HL-60 (cell line): Measurements from ENCODE around the gene KNCN.

ENCODE experiments used
- DNase-seq, 2 experiments: peaks; one replicate each; pipeline ENCODE4 v3.0.0-alpha.2; 2010 to 2020; ENCODE audit warnings: low read depth in 1 of 2, low spot score in 1 of 2
- H3K27ac ChIP-seq: fragments of 250-450 bp; sonication (Bioruptor Pico); replicated peaks from 2 replicates; pipeline ENCODE4 v1.5.1; 2020; ENCODE audit warnings: mild to moderate bottlenecking, moderate library complexity
- H3K27me3 ChIP-seq: fragments of 250-450 bp; sonication (Bioruptor Pico); 2 replicates; pipeline ENCODE4 v1.5.1; 2021; ENCODE audit warnings: mild to moderate bottlenecking, moderate library complexity; ENCODE audit not compliant: insufficient read depth, poor library complexity, severe bottlenecking
- H3K4me3 ChIP-seq: replicated peaks from 2 replicates; pipeline ENCODE4 v1.5.1; 2011; ENCODE audit warnings: mild to moderate bottlenecking, control low read depth, low read length; ENCODE audit not compliant: insufficient read depth
- GABPA ChIP-seq: IDR thresholded peaks from 2 replicates; pipeline ENCODE4 v1.6.1; 2012; ENCODE audit warnings: low read depth
- POLR2AphosphoS5 ChIP-seq: IDR thresholded peaks from 2 replicates; pipeline ENCODE4 v1.6.1; 2012; ENCODE audit warnings: low read depth
- SPI1 ChIP-seq: IDR thresholded peaks from 2 replicates; pipeline ENCODE4 v1.6.1; 2012; ENCODE audit warnings: low read depth, mild to moderate bottlenecking, borderline replicate concordance
- TF ChIP-seq, protein P1 (sequence below): IDR thresholded peaks from one replicate; pipeline ENCODE4 v1.5.1; 2011; ENCODE audit warnings: low read length, control low read depth, inconsistent platforms; ENCODE audit not compliant: insufficient read depth
- TF ChIP-seq, protein P2 (sequence below): IDR thresholded peaks from 2 replicates; pipeline ENCODE4 v1.6.1; 2012; ENCODE audit warnings: low read depth; ENCODE audit not compliant: insufficient replicate concordance

Gene KNCN

DNA sequence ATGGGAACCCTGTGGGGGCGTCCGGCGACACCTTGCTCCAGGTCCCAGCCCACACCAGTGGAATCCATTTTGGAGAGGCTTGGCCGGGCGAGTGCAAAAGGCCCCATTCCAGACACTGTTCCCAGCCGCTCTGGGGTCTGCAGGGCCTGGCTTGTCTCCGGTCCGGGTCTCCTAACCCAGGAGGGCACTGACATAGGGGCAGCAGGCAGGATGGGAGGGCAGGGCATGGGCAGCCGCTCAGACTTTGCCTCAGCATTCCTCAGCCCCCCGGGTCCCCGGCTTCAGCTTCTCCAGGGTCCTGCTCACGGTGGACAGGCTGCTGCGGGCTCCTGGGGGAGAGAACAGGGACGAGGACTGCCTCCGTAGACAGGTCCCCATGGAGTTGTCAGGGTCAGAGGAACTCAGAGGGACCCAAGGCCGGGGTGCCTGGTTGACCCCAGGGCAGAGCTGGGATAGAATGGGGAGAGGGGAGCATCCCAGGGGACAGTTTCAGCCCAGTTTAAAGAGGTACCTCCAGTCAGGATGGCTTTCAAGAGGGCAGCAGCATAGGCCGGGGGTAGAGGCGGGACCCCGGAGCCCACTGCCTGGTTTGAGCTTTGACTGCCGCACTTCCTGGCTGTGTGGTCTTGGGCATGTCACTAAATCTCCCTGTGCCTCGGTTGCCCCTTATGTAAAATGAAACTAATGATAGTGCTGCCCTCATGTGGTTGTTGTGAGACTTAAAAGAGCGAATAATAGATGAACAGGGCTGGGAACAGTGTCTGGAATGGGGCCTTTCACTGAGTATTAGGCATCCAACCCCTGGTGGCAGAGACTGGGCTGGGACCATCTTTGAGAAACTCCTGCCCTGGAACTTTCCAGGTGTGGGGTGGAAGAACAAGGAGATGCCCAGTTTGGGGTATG lies 3.7 kb downstream of the KNCN start:
- H3K27me3 ChIP-seq: peaks cover 25% of the 10 kb centered on the region

DNA sequence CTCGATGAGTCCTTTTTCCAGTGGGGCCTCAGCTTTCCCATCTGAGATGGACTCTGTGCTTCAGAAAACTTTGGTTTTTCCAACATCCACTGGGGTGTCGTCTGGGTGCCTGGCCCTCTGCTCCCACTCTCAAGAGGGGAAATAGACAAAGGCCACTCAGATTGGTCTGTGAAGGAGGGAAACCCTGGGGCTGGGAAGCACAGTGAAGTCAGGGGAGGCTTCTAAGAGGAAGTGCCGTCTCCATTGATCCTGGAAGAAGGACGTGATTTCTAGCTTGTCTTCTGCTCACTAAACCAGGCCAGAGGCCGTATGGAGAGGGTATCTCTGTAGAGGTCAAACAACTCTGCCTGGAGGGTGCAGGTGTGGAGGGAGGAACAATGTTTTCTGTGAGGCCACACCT lies 5.2 kb downstream of the KNCN start:
- Histone ChIP-seq H3K27ac (no peak overlapping the region), H3K27me3 (peaks cover 27% of the 10 kb centered on the region), H3K4me3 (no peak overlapping the region)
- TF ChIP-seq, protein P1, sequence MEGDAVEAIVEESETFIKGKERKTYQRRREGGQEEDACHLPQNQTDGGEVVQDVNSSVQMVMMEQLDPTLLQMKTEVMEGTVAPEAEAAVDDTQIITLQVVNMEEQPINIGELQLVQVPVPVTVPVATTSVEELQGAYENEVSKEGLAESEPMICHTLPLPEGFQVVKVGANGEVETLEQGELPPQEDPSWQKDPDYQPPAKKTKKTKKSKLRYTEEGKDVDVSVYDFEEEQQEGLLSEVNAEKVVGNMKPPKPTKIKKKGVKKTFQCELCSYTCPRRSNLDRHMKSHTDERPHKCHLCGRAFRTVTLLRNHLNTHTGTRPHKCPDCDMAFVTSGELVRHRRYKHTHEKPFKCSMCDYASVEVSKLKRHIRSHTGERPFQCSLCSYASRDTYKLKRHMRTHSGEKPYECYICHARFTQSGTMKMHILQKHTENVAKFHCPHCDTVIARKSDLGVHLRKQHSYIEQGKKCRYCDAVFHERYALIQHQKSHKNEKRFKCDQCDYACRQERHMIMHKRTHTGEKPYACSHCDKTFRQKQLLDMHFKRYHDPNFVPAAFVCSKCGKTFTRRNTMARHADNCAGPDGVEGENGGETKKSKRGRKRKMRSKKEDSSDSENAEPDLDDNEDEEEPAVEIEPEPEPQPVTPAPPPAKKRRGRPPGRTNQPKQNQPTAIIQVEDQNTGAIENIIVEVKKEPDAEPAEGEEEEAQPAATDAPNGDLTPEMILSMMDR: no peak
- TF ChIP-seq SPI1: peak; percentile 56; the same call in 1 of the 2 replicates
- DNase-seq: no peak

More for the DNA sequence above, 3.7 kb downstream of the KNCN start:
- DNase-seq: peak in 1 of 2 experiments; percentile 16
- H3K4me3 ChIP-seq: no peak overlapping the region
- H3K27ac ChIP-seq: no peak overlapping the region
- TF ChIP-seq, protein P1: peak; percentile 24
- no peak for TF ChIP-seq POLR2AphosphoS5
- TF ChIP-seq SPI1: no peak
- TF ChIP-seq, protein P2, sequence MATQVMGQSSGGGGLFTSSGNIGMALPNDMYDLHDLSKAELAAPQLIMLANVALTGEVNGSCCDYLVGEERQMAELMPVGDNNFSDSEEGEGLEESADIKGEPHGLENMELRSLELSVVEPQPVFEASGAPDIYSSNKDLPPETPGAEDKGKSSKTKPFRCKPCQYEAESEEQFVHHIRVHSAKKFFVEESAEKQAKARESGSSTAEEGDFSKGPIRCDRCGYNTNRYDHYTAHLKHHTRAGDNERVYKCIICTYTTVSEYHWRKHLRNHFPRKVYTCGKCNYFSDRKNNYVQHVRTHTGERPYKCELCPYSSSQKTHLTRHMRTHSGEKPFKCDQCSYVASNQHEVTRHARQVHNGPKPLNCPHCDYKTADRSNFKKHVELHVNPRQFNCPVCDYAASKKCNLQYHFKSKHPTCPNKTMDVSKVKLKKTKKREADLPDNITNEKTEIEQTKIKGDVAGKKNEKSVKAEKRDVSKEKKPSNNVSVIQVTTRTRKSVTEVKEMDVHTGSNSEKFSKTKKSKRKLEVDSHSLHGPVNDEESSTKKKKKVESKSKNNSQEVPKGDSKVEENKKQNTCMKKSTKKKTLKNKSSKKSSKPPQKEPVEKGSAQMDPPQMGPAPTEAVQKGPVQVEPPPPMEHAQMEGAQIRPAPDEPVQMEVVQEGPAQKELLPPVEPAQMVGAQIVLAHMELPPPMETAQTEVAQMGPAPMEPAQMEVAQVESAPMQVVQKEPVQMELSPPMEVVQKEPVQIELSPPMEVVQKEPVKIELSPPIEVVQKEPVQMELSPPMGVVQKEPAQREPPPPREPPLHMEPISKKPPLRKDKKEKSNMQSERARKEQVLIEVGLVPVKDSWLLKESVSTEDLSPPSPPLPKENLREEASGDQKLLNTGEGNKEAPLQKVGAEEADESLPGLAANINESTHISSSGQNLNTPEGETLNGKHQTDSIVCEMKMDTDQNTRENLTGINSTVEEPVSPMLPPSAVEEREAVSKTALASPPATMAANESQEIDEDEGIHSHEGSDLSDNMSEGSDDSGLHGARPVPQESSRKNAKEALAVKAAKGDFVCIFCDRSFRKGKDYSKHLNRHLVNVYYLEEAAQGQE: no peak

DNA sequence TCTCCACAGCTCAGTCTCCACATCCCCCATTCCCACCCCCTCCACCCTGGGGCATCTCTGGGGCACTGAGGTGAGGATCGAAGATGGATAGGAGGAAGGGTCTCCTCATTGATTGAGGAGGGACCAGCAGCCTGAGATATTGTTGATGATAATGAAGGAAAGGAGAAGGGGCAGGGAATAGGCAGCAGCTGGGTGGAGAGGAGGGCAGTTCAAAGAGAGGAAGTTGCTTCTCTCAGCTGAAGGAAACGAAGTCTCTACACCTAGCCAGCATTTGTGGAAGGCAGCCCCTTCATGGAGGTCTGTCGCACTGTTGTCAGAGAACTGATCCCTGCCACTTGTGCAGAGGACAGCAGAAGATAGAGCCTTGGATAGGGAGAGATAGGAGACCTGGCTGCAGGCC lies 5.7 kb downstream of the KNCN start:
- Histone ChIP-seq H3K27me3 (peaks cover 27% of the 10 kb centered on the region), H3K4me3 (no peak overlapping the region), H3K27ac (no peak overlapping the region)
- peak in 1 of 2 experiments; percentile 21 for DNase-seq
- TF ChIP-seq POLR2AphosphoS5 (no peak), GABPA (no peak), SPI1 (peak; percentile 78; the same call in 1 of the 2 replicates)
- TF ChIP-seq, protein P1: no peak
- TF ChIP-seq, protein P2: no peak
